ENCODE results near the gene ALDH1L1. TPM values are rescaled to one million over a fixed set of nuclear protein-coding genes. Genes with fewer than 3 reads are reported as not detected.
A peak's percentile ranks its signal among the peaks of the same experiment; 100 is the strongest.

The ALDH1L1 gene
- total RNA-seq, 2 experiments from 2014 or later, result not detected

GRCh38 chr3:126124148-126124868 is 56.1 kb downstream of the ALDH1L1 start:
- H3K36me3 Mint-ChIP-seq (ENCODE audit: low read depth), result no peaks in the 10 kb centered on the region
- H3K27ac Mint-ChIP-seq, result no peak overlapping the region
- no peaks in the 10 kb centered on the region for H3K4me1 Mint-ChIP-seq
- CTCF ChIA-PET, result no interaction called here
- POLR2A ChIA-PET, result no interaction called here
- no peaks in the 10 kb centered on the region for H3K9me3 Mint-ChIP-seq
- peaks cover 3% of the 10 kb centered on the region for H3K27me3 Mint-ChIP-seq
- H3K4me3 Mint-ChIP-seq, result no peak overlapping the region
- DNase-seq, result no peak

GRCh38 chr3:126121632-126122031 is 58.8 kb downstream of the ALDH1L1 start:
- no peaks in the 10 kb centered on the region for H3K36me3 Mint-ChIP-seq (ENCODE audit: low read depth)
- H3K4me1 Mint-ChIP-seq, result no peaks in the 10 kb centered on the region
- peaks cover 9% of the 10 kb centered on the region for H3K27me3 Mint-ChIP-seq
- no peak overlapping the region for H3K4me3 Mint-ChIP-seq
- no peaks in the 10 kb centered on the region for H3K9me3 Mint-ChIP-seq
- ChIA-PET POLR2A (no interaction called here), CTCF (no interaction called here)
- H3K27ac Mint-ChIP-seq, result no peak overlapping the region
- DNase-seq, result no peak

- no peaks in the 10 kb centered on the region for H3K4me1 Mint-ChIP-seq
- peaks cover 9% of the 10 kb centered on the region for H3K27me3 Mint-ChIP-seq
- no peak for DNase-seq
- no peaks in the 10 kb centered on the region for H3K9me3 Mint-ChIP-seq
- ChIA-PET CTCF (no interaction called here), POLR2A (no interaction called here)
- no peak overlapping the region for H3K4me3 Mint-ChIP-seq
- H3K36me3 Mint-ChIP-seq (ENCODE audit: low read depth), result no peaks in the 10 kb centered on the region
- H3K27ac Mint-ChIP-seq, result no peak overlapping the region
Observed at GRCh38 chr3:126121074-126121473, 59.3 kb downstream of the ALDH1L1 start.

DNA sequence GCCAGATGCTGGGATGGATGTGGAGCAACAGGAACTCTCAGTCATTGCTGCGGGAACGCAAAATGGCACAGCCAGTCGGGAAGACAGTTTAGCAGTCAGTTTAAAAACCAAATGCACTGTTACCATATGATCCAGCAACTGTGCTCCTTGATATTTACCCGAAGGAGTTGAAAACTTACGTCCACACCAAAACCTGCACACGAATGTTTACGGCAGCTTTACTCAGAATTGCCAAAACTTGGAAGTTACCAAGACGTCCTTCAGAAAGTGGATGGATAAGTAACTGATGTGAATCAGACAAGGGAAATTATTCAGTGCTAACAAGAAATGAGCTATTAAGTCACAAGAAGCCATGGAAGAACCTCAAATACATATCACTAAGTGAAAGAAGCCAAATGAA is 60.4 kb downstream of the ALDH1L1 start:
- Mint-ChIP-seq H3K4me3 (no peak overlapping the region), H3K27ac (no peak overlapping the region), H3K4me1 (no peaks in the 10 kb centered on the region), H3K36me3 (ENCODE audit: low read depth) (no peaks in the 10 kb centered on the region), H3K9me3 (no peaks in the 10 kb centered on the region), H3K27me3 (peaks cover 9% of the 10 kb centered on the region)
- POLR2A ChIA-PET, result no interaction called here
- CTCF ChIA-PET, result no interaction called here
- DNase-seq, result no peak

DNA sequence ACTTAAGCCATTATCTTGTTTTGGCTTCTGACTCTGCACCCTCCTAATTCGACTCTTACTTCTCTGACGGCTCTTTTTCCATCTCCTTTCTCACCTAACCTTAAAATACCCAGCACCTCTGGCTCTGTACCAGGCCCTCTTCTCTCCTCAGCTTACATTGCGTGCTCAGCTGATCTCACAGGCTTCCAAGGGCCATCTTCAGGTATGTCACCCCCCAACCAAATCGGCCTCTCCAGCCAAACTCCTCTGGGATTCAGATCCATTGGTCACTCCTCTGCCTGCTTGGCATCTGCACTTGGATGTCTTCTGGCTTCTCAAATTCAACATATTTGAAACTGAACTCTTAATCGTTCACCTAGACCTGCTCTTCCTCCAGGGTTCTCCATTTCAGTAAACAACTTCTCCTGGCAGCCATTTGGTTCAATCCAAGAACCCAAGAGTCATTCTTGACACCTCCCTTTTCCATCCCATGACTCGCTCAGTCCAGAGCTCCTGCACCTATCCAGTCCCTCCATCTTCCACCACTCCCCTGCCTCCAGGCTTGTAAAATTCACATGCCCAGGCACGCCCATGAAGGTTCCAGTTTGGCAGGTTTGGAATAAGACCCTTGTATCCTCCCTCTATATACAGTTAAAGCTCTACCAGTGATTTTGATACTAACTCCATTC is 61.2 kb downstream of the ALDH1L1 start:
- H3K36me3 Mint-ChIP-seq (ENCODE audit: low read depth), result no peaks in the 10 kb centered on the region
- peaks cover 9% of the 10 kb centered on the region for H3K27me3 Mint-ChIP-seq
- POLR2A ChIA-PET, result no interaction called here
- peak; percentile 3 for DNase-seq
- no peak overlapping the region for H3K27ac Mint-ChIP-seq
- CTCF ChIA-PET, result no interaction called here
- no peak overlapping the region for H3K4me3 Mint-ChIP-seq
- H3K9me3 Mint-ChIP-seq, result no peaks in the 10 kb centered on the region
- no peaks in the 10 kb centered on the region for H3K4me1 Mint-ChIP-seq

GRCh38 chr3:126118591-126118990 is 61.8 kb downstream of the ALDH1L1 start:
- no peak overlapping the region for H3K27ac Mint-ChIP-seq
- DNase-seq, result peak; percentile 1
- CTCF ChIA-PET, result no interaction called here
- POLR2A ChIA-PET, result no interaction called here
- H3K9me3 Mint-ChIP-seq, result no peaks in the 10 kb centered on the region
- H3K4me1 Mint-ChIP-seq, result no peaks in the 10 kb centered on the region
- H3K36me3 Mint-ChIP-seq (ENCODE audit: low read depth), result no peaks in the 10 kb centered on the region
- H3K27me3 Mint-ChIP-seq, result peaks cover 9% of the 10 kb centered on the region
- H3K4me3 Mint-ChIP-seq, result no peak overlapping the region

DNA sequence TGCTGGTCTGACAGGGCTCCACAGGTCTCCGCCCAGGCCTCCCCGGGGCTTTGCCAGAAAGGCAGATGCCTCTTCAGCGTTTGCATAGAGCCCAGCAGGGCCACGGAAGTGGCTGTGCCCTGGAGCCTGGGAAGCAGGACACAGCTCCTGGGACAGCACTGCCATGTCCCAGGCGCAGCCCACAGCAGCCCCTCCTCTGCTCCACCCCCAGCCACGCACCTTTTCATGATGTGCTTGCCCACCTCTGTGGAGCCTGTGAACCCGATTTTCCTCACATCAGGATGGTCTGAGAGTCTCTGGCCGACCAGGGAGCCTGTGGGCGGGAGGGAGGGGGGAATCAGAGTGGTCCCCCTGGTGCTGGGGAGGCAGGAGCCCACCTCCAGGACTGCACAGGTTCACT is 62.6 kb downstream of the ALDH1L1 start:
- DNase-seq, result peak; percentile 3
- Mint-ChIP-seq H3K4me1 (no peaks in the 10 kb centered on the region), H3K9me3 (no peaks in the 10 kb centered on the region), H3K36me3 (ENCODE audit: low read depth) (no peaks in the 10 kb centered on the region), H3K4me3 (no peak overlapping the region), H3K27me3 (peaks cover 9% of the 10 kb centered on the region), H3K27ac (no peak overlapping the region)
- ChIA-PET POLR2A (no interaction called here), CTCF (no interaction called here)

DNA sequence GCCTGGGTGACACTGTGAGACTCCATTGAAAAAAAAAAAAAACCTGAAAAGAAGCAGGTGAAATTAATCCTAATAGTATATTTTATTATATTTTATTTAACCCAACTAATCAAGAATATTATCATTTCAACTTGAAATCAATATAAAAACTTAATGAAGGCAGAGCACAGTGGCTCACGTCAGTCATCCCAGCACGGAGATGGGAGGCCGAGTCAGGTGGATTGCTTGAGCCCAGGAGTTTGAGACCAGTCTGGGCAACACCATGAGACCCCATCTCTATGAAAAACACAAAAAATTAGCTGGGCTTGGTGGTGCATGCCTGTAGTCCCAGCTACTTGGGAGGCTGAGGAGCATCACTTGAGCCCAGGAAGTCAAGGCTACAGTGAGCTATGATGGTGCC is 63.2 kb downstream of the ALDH1L1 start:
- H3K4me3 Mint-ChIP-seq, result no peak overlapping the region
- no peaks in the 10 kb centered on the region for H3K4me1 Mint-ChIP-seq
- ChIA-PET POLR2A (no interaction called here), CTCF (no interaction called here)
- H3K27ac Mint-ChIP-seq, result no peak overlapping the region
- H3K27me3 Mint-ChIP-seq, result peaks cover 9% of the 10 kb centered on the region
- no peaks in the 10 kb centered on the region for H3K9me3 Mint-ChIP-seq
- no peak for DNase-seq
- no peaks in the 10 kb centered on the region for H3K36me3 Mint-ChIP-seq (ENCODE audit: low read depth)

DNA sequence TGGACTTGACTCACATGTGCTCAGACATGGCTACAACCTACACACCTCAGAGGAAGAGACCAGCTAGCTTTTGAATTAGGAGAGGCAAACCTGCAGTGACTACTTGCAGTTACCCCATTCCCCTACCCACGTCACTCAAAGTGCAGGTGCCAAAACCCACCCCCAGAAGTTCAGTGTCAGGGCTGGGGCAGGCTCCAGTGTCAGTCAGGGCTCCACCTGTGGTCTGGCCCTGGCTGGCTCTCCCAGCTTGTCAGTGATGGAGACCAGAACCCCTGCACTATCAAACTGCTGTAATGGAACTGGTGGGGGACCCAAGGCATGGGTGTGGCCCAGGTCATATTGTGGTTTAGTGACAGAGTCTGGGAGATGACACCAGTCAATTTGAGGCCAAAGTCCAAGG is 63.9 kb downstream of the ALDH1L1 start:
- H3K27ac Mint-ChIP-seq, result no peak overlapping the region
- H3K9me3 Mint-ChIP-seq, result no peaks in the 10 kb centered on the region
- peaks cover 9% of the 10 kb centered on the region for H3K27me3 Mint-ChIP-seq
- no peaks in the 10 kb centered on the region for H3K36me3 Mint-ChIP-seq (ENCODE audit: low read depth)
- POLR2A ChIA-PET, result no interaction called here
- H3K4me3 Mint-ChIP-seq, result no peak overlapping the region
- no peak for DNase-seq
- H3K4me1 Mint-ChIP-seq, result no peaks in the 10 kb centered on the region
- CTCF ChIA-PET, result no interaction called here

- Mint-ChIP-seq H3K27me3 (peaks cover 8% of the 10 kb centered on the region), H3K4me1 (no peaks in the 10 kb centered on the region), H3K27ac (no peak overlapping the region), H3K4me3 (no peak overlapping the region), H3K36me3 (ENCODE audit: low read depth) (no peaks in the 10 kb centered on the region), H3K9me3 (no peaks in the 10 kb centered on the region)
- CTCF ChIA-PET, result no interaction called here
- no peak for DNase-seq
- POLR2A ChIA-PET, result no interaction called here
Observed at GRCh38 chr3:126114443-126115386, 65.7 kb downstream of the ALDH1L1 start.

DNA sequence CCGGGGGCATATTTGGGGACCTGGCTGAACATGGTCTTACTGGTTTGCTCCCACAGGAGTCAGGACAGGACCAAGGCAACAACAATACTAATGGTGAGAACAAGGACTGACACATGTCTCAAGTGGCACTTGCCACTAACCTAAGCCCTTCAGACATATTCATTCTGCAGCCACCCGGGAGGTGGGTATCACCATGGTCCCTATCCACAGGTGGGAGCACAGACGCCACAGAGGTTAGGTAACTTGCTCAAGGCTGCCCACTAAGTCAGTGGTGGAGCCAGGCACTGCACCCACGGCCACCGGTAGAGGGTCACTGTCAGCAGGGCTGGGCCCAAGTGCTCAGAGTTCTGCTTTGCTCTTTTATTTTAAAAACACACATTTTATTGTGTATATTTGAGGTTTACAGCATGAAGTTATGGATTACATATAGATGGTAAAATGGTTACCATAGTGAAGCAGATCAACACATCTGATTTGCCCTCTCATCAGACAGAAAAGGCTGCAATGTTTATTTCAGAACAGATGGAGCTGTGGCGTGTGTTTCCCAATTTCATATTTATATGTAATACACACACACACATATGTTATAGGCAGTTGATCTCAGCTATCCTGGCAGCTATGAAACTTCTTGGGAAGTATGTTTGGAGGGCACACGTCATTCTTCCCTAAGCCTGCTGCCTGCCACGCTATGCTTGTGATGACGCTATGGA is 66.5 kb downstream of the ALDH1L1 start:
- no peaks in the 10 kb centered on the region for H3K36me3 Mint-ChIP-seq (ENCODE audit: low read depth)
- H3K4me3 Mint-ChIP-seq, result no peak overlapping the region
- no peak for DNase-seq
- ChIA-PET POLR2A (no interaction called here), CTCF (no interaction called here)
- no peak overlapping the region for H3K27ac Mint-ChIP-seq
- H3K27me3 Mint-ChIP-seq, result peaks cover 1% of the 10 kb centered on the region
- no peaks in the 10 kb centered on the region for H3K4me1 Mint-ChIP-seq
- no peaks in the 10 kb centered on the region for H3K9me3 Mint-ChIP-seq

GRCh38 chr3:126113238-126113555 is 67.2 kb downstream of the ALDH1L1 start:
- Mint-ChIP-seq H3K36me3 (ENCODE audit: low read depth) (no peaks in the 10 kb centered on the region), H3K4me3 (no peak overlapping the region), H3K27ac (no peak overlapping the region), H3K27me3 (no peaks in the 10 kb centered on the region), H3K4me1 (no peaks in the 10 kb centered on the region), H3K9me3 (no peaks in the 10 kb centered on the region)
- CTCF ChIA-PET, result no interaction called here
- DNase-seq, result no peak
- POLR2A ChIA-PET, result no interaction called here

- DNase-seq, result no peak
- Mint-ChIP-seq H3K4me3 (no peak overlapping the region), H3K36me3 (ENCODE audit: low read depth) (no peaks in the 10 kb centered on the region), H3K4me1 (no peaks in the 10 kb centered on the region), H3K27me3 (no peaks in the 10 kb centered on the region), H3K27ac (no peak overlapping the region), H3K9me3 (no peaks in the 10 kb centered on the region)
- ChIA-PET POLR2A (no interaction called here), CTCF (no interaction called here)
Observed at GRCh38 chr3:126112531-126113237, 67.7 kb downstream of the ALDH1L1 start.
